Embryonic facial prominence (tissue), 1 donor: ENCODE measurements around the gene TRIM42.

Experiments used
- DNase-seq: peaks from one replicate; pipeline ENCODE4 v3.0.0-alpha.2; 2016; ENCODE audit errors: extremely low spot score

The TRIM42 gene

GRCh38 chr3:140710711-140711389, 33.0 kb downstream of the TRIM42 start:
- DNase-seq: no peak

DNA sequence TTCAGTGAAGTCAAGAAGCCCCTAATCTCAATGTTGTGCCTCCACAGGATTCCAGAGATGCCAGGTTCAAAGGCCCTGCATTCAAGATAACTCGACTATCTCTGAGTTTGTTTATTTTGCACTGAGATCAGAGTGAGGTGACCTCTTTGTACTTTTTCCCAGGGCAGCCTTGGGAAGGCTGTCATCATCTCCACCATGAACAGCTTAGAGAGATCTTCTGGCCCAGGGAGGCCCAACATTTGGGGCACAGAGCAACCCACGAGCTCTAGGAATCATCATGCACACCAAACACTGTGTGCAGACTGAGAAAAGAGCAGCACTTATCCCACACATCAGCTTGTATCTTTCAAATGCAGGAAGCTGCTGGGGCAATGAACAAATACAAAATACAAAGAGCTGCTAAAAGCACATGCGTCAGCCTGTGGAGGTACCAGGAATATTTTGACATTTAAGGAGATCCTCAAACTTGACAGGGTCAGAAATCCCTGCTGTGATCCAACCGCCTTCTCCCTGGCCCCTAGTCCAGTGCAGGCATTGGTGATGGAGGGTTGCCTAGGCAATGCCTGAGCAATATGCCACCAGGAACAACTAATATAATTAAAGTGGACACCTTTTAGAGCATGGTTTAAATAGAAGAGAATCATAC, 33.6 kb downstream of the TRIM42 start:
- DNase-seq: no peak

DNA sequence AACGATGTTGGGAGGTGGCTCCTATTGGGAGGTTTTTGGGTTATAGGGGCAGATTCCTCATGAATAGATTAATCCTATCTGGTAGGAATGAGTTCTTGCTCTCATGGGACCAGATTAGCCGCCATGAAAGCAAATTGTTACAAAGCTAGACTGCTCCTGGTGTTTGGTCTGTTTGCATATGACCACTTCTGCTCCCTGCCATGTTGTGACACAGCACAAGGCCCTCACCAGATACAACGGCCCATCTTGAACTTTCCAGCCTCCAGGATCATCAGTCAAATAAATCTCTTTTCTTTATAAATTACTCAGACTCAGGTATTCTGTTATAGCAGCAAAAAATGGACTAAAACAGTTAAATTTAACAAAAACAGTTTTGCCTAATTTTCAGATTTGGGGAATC, 34.4 kb downstream of the TRIM42 start:
- no peak for DNase-seq

DNA sequence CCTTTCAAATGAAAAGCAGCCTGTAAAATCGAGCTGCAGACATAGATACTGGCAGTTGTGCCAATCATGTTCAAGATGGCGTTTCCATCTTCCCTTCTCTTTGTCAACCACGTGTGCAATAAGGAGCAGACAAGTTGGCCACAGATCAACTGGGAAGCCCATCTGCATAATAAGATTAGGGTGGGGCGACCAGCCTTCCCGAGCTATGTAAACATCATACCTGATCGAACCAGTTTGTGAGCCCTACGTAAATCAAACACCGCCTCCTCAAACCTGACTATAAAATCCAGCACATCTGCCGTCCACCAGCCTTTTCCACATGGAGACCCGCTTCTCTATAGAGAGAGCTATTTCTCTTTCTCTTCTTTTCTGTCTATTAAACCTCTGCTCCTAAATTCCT, 37.2 kb downstream of the TRIM42 start:
- DNase-seq: no peak

DNA sequence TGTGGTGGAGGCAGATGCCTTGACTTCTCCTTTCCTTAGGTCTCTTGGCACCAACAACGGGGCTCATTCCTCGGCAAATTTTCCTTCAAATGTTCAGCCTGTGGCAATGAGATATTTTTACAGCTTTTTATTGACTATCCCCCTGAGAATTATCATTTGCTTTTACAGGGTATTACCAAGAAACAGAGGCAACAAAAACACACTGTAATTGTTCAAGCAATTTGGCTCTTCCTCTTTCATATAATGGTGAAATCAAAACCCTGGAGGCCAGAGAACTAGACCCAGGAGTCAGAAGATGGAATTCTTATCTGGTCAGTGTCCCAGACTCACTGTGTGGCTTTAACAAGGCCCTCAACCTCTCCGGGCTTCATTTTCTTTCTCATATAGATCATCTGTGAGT, 40.1 kb downstream of the TRIM42 start:
- no peak for DNase-seq

- DNase-seq: no peak
Measured at GRCh38 chr3:140719841-140720614, 42.2 kb downstream of the TRIM42 start.

DNA sequence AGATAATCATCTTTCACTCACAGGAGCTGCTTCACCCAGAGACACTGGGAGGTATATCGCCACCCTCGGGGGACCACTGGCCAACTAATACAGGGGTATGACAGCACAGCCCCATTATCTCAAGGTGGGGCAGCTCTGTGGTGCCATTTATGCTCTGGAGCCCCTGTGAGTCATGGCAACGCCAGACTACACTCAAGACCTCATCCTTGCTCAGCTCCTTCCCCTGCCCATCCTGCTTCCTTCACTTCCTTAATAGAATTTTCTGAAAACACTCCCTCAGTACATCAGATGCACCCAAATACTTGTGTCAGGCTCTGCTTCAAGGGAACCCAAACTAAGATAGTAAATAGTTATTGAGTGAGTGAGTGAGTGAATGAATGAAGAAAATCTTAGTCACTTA, 45.7 kb downstream of the TRIM42 start:
- no peak for DNase-seq

GRCh38 chr3:140724856-140725812, 47.3 kb downstream of the TRIM42 start:
- DNase-seq: no peak

- DNase-seq: no peak
Measured at GRCh38 chr3:140726066-140726465, 48.2 kb downstream of the TRIM42 start.

DNA sequence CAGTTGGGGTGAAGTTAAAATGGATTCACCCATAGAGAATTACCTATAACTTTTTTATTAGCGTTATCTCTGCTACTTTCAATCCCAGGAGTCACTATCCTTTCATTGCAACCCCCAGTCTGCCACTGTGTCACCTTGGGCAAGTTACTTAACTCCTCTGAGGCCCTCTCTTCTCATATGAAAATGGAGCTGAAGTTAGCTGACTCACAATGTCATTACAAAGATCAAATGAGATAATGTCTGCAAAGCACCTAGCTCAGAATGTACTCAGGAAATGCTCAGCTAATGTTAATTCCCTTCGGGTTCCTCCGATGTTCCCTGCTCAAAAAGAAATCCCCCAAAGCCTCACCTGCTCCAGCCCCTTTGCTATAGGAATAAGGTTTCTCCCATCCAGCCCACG, 50.0 kb downstream of the TRIM42 start:
- no peak for DNase-seq

GRCh38 chr3:140731440-140732119, 53.7 kb downstream of the TRIM42 start:
- no peak for DNase-seq

GRCh38 chr3:140733623-140734022, 55.8 kb downstream of the TRIM42 start:
- DNase-seq: no peak

DNA sequence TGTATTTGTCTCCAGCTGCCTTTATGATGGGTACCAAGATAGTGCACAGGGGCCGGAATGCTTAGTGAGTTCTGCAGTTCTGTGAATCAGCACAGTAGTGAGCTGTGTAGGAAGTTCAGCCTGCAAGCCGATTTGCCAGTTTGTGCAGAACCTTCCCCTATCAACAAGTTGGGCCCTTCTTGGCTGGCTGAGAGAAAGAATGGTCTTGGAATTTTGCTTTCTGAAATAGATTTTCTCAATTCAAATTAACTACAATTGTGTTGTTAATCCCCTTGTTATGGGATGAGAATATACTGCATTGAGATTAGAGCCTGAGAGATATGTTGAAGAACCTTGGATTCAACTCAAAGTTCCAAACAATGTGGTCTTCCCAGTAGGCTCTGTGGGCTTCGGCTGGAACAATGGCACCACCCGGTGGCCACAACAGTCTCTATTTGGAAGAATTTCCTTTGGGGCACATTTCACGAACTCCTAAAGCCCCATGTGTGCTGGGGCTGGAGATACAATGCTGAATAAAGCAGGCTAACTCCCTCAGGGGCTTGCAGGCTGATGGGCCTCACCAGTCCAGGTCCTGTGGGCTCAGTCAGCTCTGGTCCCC, 59.1 kb downstream of the TRIM42 start:
- DNase-seq: no peak

DNA sequence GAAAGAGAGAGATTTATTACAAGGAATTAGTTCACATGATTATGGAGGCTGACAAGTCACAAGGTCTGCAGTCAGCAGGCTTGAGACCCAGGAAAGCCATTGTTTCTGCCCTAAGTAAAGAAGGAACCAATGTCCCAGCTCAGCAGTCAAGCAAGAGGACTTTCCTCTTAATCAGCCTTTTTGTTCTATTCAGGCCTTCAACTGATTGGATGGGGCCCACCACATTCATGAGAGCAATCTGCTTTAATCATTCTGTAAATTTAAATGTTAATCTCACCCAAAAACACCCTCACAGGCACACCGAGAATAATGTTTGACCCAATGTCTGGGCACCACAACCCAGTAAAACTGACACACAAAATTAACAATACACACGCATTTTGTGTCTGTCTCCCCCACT, 64.3 kb downstream of the TRIM42 start:
- DNase-seq: no peak

GRCh38 chr3:140748171-140748570, 70.3 kb downstream of the TRIM42 start:
- DNase-seq: no peak

GRCh38 chr3:140748903-140749302, 71.0 kb downstream of the TRIM42 start:
- DNase-seq: no peak
